Omental fat pad (tissue), 4 donors: ENCODE data around the gene WBP2NL. TPM values are rescaled to one million over a fixed set of nuclear protein-coding genes. Genes with fewer than 3 reads are reported as not detected.
"Not testable (repeated sequence)": the region's sequence is repeated elsewhere in the genome, so short reads cannot be mapped to it uniquely, and the experiment has no call there.

Source experiments
- ATAC-seq: fragments of 150-250 bp; one replicate; pipeline ENCODE4 v1.9.1; 2016; ENCODE audit warnings: mild to moderate bottlenecking, moderate library complexity; ENCODE audit not compliant: low FRiP score
- DNase-seq: peaks from one replicate; pipeline ENCODE4 v3.0.0-alpha.2; 2019; ENCODE audit warnings: low spot score
- total RNA-seq, 4 donors: library from RNA; depleted of rRNA; stranded (reverse); fragments of >200 nt; gene quantifications; one replicate each; pipeline ENCODE4 v1.1.0, GENCODE V29; 2016
- TF ChIP-seq, protein P1 (sequence below), 3 donors: fragments of 450-650 bp; IDR thresholded peaks; one replicate each; pipeline ENCODE4 v1.5.1; 2016 to 2017; ENCODE audit warnings: antibody characterized with exemption in 3 of 3, mild to moderate bottlenecking in 3 of 3, moderate library complexity in 2 of 3

Gene WBP2NL
- total RNA-seq, 4 donors from 2014 or later = 0.28 to 1.1 (median 0.72) TPM

DNA sequence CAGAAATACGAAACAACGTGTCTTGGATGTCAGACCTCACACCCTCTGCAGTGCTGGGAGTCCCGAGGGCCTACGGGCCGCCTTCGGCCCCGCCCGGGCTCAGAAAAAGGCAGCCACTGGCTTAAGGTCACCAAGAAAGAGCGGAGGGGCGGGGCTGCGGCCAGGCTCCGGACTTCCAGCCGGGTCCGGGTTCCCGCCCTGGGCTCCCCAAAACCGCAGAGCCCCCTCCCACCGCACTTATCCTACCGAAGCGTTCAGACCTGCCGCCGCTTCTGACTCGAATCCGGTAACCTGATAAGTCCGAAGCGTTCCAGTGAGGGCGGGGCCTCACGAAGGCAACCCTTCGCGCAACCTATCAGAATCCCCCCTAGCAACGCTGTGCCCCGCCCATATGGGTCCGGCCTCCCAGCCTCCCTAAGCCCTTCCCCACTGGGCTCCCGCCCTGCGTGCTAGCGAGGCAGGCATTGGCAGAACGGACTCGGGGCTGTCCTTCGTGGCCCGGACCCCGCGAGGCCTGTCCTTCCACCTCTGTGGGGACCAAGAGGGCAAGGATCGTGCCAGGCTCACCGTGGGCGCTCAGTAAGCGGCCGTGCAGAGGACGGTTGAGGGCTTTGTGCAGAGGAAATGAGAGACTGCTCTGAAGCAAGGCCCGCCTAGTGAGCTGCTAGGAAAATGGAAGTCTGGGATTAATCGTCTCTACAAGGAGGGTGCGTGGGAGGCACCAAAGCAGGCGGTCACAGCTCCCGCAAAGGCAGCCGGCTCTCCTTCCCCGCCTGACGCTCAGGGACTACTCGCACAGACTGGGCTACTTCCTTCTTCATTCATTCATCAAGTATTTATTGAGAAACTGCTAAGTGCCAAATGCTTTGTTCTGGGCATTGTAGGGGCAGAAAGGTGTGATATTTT is 72.2 kb downstream of the WBP2NL start, which contains the start of gene NAGA:
NAGA (minus strand) TSS at position 296 of the 906 bp plus-strand sequence. CDS start 515 bp downstream, outside the sequence.
- peak; percentile 96 for ATAC-seq
- DNase-seq = peak; percentile 79
- TF ChIP-seq, protein P1, sequence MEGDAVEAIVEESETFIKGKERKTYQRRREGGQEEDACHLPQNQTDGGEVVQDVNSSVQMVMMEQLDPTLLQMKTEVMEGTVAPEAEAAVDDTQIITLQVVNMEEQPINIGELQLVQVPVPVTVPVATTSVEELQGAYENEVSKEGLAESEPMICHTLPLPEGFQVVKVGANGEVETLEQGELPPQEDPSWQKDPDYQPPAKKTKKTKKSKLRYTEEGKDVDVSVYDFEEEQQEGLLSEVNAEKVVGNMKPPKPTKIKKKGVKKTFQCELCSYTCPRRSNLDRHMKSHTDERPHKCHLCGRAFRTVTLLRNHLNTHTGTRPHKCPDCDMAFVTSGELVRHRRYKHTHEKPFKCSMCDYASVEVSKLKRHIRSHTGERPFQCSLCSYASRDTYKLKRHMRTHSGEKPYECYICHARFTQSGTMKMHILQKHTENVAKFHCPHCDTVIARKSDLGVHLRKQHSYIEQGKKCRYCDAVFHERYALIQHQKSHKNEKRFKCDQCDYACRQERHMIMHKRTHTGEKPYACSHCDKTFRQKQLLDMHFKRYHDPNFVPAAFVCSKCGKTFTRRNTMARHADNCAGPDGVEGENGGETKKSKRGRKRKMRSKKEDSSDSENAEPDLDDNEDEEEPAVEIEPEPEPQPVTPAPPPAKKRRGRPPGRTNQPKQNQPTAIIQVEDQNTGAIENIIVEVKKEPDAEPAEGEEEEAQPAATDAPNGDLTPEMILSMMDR (IDR thresholded peaks at IDR 0.05) = no peak

DNA sequence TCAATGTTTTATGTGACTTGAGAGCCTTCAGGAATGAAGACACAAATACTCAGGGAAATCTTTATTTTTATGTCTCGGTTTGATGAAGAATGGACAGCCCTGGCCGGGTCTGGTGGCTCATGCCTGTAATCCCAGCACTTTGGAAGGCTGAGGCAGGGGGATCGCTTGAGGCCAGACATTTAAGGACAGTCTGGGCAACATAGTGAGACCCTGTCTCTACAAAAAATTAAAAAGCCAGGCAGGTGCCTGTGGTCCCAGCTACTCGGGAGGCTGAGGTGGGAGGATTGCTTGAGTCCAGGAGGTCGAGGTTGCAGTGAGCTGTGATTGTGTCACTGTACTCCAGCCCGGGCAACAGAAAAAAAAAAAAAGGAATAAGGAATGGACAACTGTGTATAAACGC is 72.9 kb downstream of the WBP2NL start:
- not testable (repeated sequence) for DNase-seq, ATAC-seq

DNA sequence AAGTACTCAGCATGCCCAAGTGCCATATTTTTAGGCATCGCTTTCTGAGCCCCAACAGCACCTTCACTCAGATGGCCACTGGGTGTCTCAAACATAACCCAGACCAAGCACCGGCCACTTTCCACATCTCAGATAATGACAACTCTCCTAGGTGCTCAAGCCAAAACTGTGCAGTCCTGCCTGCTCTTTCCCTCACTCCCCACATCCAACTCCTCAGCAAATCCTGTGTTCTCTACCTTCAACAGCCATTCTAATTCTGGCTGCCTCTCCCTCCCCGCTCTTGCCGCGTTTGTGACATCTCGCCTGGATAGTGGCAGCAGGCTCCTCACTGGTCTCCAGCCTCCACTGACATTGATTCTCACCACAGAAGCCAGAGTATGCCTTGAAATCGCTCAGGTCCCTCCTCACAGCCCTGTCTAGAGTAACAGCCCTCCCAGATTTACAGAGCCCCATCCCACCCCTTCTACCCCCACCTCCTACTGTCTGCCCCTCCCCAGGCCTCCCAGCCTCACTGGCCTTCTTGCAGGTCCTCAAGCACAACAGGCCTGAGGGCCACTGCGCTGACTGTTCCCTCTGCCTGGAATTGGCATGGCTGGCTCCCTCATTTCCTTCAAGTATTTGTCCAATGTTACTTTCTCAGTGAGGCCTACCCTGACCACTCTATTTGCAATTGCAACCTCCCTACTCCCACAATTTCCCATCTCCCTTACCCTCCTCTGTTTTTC is 74.2 kb downstream of the WBP2NL start:
- TF ChIP-seq, protein P1 (IDR thresholded peaks at IDR 0.05) = no peak
- ATAC-seq = no peak
- DNase-seq = no peak

DNA sequence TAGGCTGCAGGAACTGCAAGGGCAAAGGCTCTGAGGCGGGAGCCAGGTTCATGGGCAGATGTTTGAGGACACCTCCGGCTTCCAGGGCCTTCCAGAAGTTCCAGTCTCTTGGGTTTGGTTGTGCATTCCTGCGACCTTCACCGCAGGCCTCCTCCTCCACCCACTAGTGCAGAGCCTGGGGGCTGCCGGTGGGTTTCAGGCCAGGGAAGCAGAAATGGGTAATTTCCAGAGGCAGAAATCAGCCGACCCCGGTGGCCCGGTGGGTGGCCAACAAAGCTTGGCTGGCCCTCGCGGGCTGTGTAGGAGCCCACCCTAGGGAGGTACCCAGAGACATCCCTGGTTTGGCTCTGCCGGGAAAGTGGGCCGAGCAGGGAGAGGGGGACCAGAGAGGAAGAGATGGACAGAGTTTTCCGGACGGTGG is 75.0 kb downstream of the WBP2NL start:
- ATAC-seq (no peak), DNase-seq (no peak)
- TF ChIP-seq, protein P1 (IDR thresholded peaks at IDR 0.05) = no peak

DNA sequence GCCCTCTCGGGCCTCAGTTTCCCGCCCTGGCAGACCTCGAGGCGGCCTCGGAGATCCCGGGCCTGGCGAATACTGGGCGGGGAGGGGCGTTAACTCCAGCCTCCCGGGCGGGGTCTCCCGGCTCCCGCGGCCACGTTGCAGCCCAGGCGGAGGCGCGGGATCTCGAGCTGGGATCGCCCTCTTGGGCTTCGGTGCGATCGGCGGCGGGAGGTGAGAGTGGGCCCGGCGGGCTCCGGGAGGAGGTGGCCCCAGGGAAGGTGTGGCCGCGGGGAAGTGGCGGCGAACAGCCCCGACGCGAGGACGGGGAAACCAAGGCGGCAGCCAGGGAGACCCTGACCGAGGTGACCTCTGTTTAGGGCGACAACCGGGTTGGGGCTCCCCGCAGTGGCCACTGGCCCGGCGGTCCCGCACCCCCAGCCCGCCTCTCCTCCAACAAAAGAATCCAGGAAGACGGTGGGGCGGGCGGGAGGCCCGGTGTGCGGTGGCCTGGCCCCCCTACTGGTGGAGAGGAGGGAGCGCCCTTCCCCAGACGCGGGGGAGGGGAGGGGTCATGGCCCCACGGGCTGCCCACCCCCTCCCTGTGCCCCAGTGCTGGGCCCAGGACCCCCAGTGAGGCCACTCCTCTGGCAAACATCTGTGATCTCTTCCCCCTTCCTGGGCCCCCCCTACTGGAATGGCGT is 75.7 kb downstream of the WBP2NL start, which contains the start of gene PHETA2:
PHETA2 (plus strand) TSS at position 117 of the 680 bp plus-strand sequence. CDS start 3,046 bp downstream, outside the sequence.
- DNase-seq (no peak), ATAC-seq (no peak)
- TF ChIP-seq, protein P1 (IDR thresholded peaks at IDR 0.05) = no peak

DNA sequence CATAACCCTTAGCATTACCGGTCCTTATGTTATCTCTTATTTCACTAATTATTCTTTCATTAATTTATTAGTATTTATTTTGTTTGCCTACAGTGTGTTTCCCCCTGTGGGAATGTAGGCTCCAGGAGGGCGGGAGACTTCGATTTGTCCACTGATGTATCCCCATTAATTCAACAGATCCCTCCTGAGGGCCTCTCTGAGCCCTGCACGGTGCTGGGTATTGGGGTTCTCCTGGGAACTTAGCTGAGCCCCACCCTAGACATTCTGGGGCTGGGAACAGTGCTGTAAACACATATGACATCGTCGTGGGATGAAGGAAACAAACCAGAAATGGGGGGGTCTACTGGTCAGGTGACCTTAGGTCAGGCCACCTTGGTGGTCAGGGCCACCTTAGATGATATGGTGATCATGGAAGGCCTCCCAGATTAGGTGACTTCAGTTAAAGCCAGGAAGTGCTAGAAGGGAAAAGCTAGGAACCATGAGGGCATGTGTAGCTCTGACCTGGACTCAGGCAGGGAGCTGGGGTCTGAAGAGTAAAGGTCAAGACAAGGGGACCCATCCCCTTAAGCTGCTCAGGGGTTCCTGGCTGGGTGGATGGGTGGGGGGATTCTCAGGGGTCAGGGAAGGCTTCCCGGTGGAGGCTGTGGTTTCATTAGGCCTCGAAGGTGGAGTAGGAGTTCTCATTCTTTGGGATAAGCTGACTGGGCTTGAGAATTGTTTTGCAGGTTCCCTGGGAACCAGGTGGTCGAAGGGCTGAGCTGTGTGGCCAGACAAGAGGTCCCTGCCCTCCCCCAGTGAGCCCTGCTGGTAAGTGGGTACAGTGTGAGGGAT is 76.5 kb downstream of the WBP2NL start:
- no peak for ATAC-seq
- no peak for DNase-seq
- TF ChIP-seq, protein P1 (IDR thresholded peaks at IDR 0.05) = no peak
